IMR-90 (cell line): ENCODE measurements around the gene ROBO2. TPM values are rescaled to one million over a fixed set of nuclear protein-coding genes. Genes with fewer than 3 reads are reported as not detected.

Source experiments
- ATAC-seq: fragments of 200-7000 bp; cut with Tn5 transposase; 2 replicates; pipeline ENCODE4 v1.9.1; 2020; ENCODE audit warnings: low read depth, mild to moderate bottlenecking, moderate library complexity
- BruUV-seq: library from RNA; stranded (reverse); fragments of 400-500 nt; replicated peaks from 2 replicates; lab custom pipeline; 2021; lab: Mats Ljungman, UMichigan
- CTCF ChIA-PET: fragments of 300-600 bp; formaldehyde crosslinking; extraction: SDS; loops from one replicate; lab custom pipeline; 2021; ENCODE audit warnings: antibody characterized with exemption; lab: Yijun Ruan, JAX
- POLR2A ChIA-PET: fragments of 300-600 bp; sonication (Branson Sonifier 250); formaldehyde crosslinking; loops from one replicate; lab custom pipeline; 2022; ENCODE audit warnings: antibody characterized with exemption; ENCODE audit not compliant: unreplicated experiment; lab: Charles Lee
- DNase-seq: peaks from one replicate; pipeline ENCODE4 v3.0.0; 2013
- H2AFZ ChIP-seq: replicated peaks from 2 replicates; pipeline ENCODE3; 2013; ENCODE audit warnings: low read length, mild to moderate bottlenecking; ENCODE audit not compliant: poor library complexity
- H2AK5ac ChIP-seq: 2 replicates; pipeline ENCODE4 v1.6.1; 2013; ENCODE audit warnings: low read depth, low read length, inconsistent platforms
- H2AK9ac ChIP-seq: replicated peaks from 2 replicates; pipeline ENCODE3; 2013; ENCODE audit warnings: mild to moderate bottlenecking, low read depth, low read length, moderate library complexity; ENCODE audit not compliant: poor library complexity
- H2BK120ac ChIP-seq: 2 replicates; pipeline ENCODE4 v1.6.1; 2013; ENCODE audit warnings: low read depth, low read length, inconsistent platforms
- H2BK15ac ChIP-seq: 3 replicates; pipeline ENCODE4 v1.6.1; 2013; ENCODE audit warnings: low read depth, low read length, inconsistent platforms
- H2BK20ac ChIP-seq: 2 replicates; pipeline ENCODE4 v1.6.1; 2013; ENCODE audit warnings: low read depth, mild to moderate bottlenecking, inconsistent platforms, low read length, moderate library complexity
- H2BK5ac ChIP-seq: 2 replicates; pipeline ENCODE4 v1.6.1; 2013; ENCODE audit warnings: mild to moderate bottlenecking, low read depth, low read length, inconsistent platforms; ENCODE audit not compliant: poor library complexity, severe bottlenecking
- H3K14ac ChIP-seq: replicated peaks from 2 replicates; pipeline ENCODE4 v1.6.1; 2013; ENCODE audit warnings: low read depth, low read length, inconsistent platforms
- H3K18ac ChIP-seq: 2 replicates; pipeline ENCODE4 v1.6.1; 2013; ENCODE audit warnings: low read depth, low read length, control low read depth
- H3K23ac ChIP-seq: 2 replicates; pipeline ENCODE4 v1.6.1; 2013; ENCODE audit warnings: low read depth, low read length, inconsistent platforms
- H3K27ac ChIP-seq: 2 replicates; pipeline ENCODE4 v1.5.1; 2013; ENCODE audit warnings: mild to moderate bottlenecking, control low read depth, low read length; ENCODE audit not compliant: insufficient read depth
- H3K27me3 ChIP-seq: 2 replicates; pipeline ENCODE4 v1.6.1; 2013; ENCODE audit warnings: low read length; ENCODE audit not compliant: control insufficient read depth, insufficient read depth
- H3K36me3 ChIP-seq: 2 replicates; pipeline ENCODE4 v1.6.1; 2013; ENCODE audit warnings: low read length, mixed read lengths; ENCODE audit not compliant: control insufficient read depth, insufficient read depth
- H3K4ac ChIP-seq: 2 replicates; pipeline ENCODE4 v1.6.1; 2013; ENCODE audit warnings: low read depth, low read length, inconsistent platforms
- H3K4me1 ChIP-seq: 2 replicates; pipeline ENCODE4 v1.6.1; 2013; ENCODE audit warnings: low read length, mixed read lengths; ENCODE audit not compliant: control insufficient read depth, insufficient read depth
- H3K4me2 ChIP-seq: 2 replicates; pipeline ENCODE4 v1.6.1; 2013; ENCODE audit warnings: low read depth, mild to moderate bottlenecking, control low read depth, low read length, moderate library complexity
- H3K4me3 ChIP-seq: 2 replicates; pipeline ENCODE4 v1.5.1; 2013; ENCODE audit warnings: low read depth, mild to moderate bottlenecking, control low read depth, low read length, moderate library complexity; ENCODE audit not compliant: insufficient read depth
- H3K56ac ChIP-seq: 2 replicates; pipeline ENCODE4 v1.6.1; 2013; ENCODE audit warnings: low read length, inconsistent platforms; ENCODE audit not compliant: insufficient read depth; ENCODE audit errors: extremely low read depth
- H3K79me1 ChIP-seq, 2 experiments: 2 replicates each; pipeline ENCODE4 v1.6.1; 2013; ENCODE audit warnings: low read length in 2 of 2, inconsistent platforms in 1 of 2, low read depth in 1 of 2
- H3K9ac ChIP-seq: 2 replicates; pipeline ENCODE4 v1.6.1; 2013; ENCODE audit warnings: low read depth, low read length, control low read depth
- H3K9me1 ChIP-seq: 2 replicates; pipeline ENCODE4 v1.6.1; 2013; ENCODE audit warnings: low read length, inconsistent platforms; ENCODE audit not compliant: insufficient read depth
- H3K9me3 ChIP-seq: 2 replicates; pipeline ENCODE4 v1.6.1; 2013; ENCODE audit warnings: low read length; ENCODE audit not compliant: control insufficient read depth, insufficient read depth
- H4K20me1 ChIP-seq: 2 replicates; pipeline ENCODE4 v1.6.1; 2013; ENCODE audit warnings: low read length, inconsistent platforms; ENCODE audit not compliant: insufficient read depth
- H4K5ac ChIP-seq: 2 replicates; pipeline ENCODE4 v1.6.1; 2013; ENCODE audit warnings: mild to moderate bottlenecking, low read depth, low read length, control low read depth
- H4K8ac ChIP-seq, 2 experiments: 2 replicates each; pipeline ENCODE4 v1.6.1; 2013; ENCODE audit warnings: low read depth in 2 of 2, low read length in 2 of 2, control low read depth in 1 of 2, inconsistent platforms in 1 of 2
- H4K91ac ChIP-seq: 2 replicates; pipeline ENCODE4 v1.6.1; 2013; ENCODE audit warnings: low read depth, low read length, inconsistent platforms; ENCODE audit not compliant: insufficient read depth
- BHLHE40 ChIP-seq: fragments of 150-350 bp; IDR thresholded peaks from 2 replicates; pipeline ENCODE4 v1.6.1; 2016; ENCODE audit warnings: mild to moderate bottlenecking, low read depth, low read length
- CHD1 ChIP-seq: IDR thresholded peaks from 2 replicates; pipeline ENCODE4 v1.6.1; 2012; ENCODE audit warnings: low read depth, low read length, improper control_type of control experiment
- NFE2L2 ChIP-seq: fragments of 150-350 bp; IDR thresholded peaks from 2 replicates; pipeline ENCODE4 v1.6.1; 2016; ENCODE audit warnings: low read depth, mild to moderate bottlenecking, low read length
- POLR2A ChIP-seq: IDR thresholded peaks from 2 replicates; pipeline ENCODE4 v1.6.1; 2012; ENCODE audit warnings: mild to moderate bottlenecking, low read depth, low read length
- WGBS, 2 experiments: methylation state at CpG; one replicate each; pipeline versions ENCODE4 v1.1.5 to v1.1.7; 2013; ENCODE audit warnings: missing lambda C conversion rate in 2 of 2; ENCODE audit not compliant: insufficient read length in 1 of 2; ENCODE audit errors: extremely low coverage in 2 of 2; 5-methylcytosine and 5-hydroxymethylcytosine counted together
- dilution Hi-C: fragments of 300-500 bp; cut with HindIII; formaldehyde crosslinking; loops from one replicate; pipeline ENCODE4 v1.14.3; 2018; ENCODE audit warnings: low sequenced_read_pairs; ENCODE audit not compliant: unreplicated experiment
- in situ Hi-C: fragments of 300-500 bp; cut with MboI; formaldehyde crosslinking; loops from 3 replicates; pipeline ENCODE4 v1.14.3; 2019; ENCODE audit warnings: low sequenced_read_pairs, inconsistent platforms, mixed read lengths
- intact Hi-C: fragments of 100-400 bp; cut with micrococcal nuclease; formaldehyde crosslinking; loops from 2 replicates; pipeline ENCODE4 v1.10.0; 2022
- polyA plus RNA-seq, 3 experiments: library from polyadenylated mRNA; depleted of rRNA; stranded (reverse); fragments of >200 nt; gene quantifications; 2 replicates each; pipeline ENCODE4 v1.2.3, GENCODE V29; 2012; ENCODE audit warnings: low replicate concordance in 1 of 3
- total RNA-seq: library from RNA; depleted of rRNA; stranded (reverse); fragments of >200 nt; gene quantifications from 2 replicates; pipeline ENCODE4 v1.2.3, GENCODE V29; 2012
- TF ChIP-seq, protein P1 (sequence below): fragments of 150-350 bp; IDR thresholded peaks from 2 replicates; pipeline ENCODE4 v1.6.1; 2017; ENCODE audit warnings: mild to moderate bottlenecking, antibody characterized with exemption, low read length, low read depth

Gene ROBO2
- total and polyA plus RNA-seq, 2 of the 4 experiments (the other 2 are of a cell fraction): 9.3 to 14.5 TPM

DNA sequence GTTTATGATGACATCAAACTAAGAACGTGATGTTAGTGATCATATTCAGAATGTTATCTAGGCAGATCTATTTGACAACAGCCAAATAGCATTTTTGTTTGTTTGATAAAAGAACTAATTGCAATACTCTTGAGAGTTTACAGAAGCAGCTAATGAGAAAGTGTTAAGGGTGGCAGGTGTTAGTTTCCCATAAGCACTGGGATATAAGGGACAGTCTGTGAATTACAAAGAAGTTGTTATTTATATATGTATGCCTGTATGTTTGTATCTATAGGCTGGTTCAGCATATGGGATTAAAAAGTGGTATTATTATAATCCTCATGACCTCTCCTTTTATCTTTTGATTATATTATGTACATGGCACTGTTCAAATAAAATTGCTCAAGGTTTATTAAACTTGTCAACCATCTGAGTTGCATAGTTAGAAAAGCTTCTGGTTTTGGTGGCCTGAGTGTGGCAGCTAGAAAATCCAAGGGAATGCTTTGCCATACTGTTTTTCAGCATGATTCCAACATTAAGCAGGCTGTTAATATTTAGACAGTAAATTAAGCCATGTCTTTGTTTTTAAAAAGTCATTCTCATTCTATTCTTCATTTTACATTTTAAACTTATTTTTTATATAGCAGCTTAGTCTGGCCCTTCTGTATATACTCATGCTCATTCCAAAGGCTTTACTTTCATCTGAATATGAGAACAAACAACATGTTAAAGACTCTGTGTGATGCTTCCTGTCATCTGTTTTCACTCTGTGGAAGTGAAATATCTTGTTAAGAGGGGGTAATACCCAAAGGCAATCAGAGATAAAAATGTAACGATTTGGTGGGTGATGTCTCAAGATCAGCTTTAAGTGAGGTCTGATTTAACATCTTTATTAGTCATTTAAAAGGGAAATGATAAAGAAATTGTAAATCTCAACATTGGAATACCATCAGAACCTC is 13.1 kb downstream of the ROBO2 start:
- DNase-seq (no peak), ATAC-seq (peak; percentile 35; the same call in 1 of the 2 replicates)
- Histone ChIP-seq H3K4me3 (no peak overlapping the region), H3K4ac (no peak overlapping the region), H3K27me3 (no peaks in the 10 kb centered on the region), H3K9me3 (no peaks in the 10 kb centered on the region), H4K20me1 (no peaks in the 10 kb centered on the region), H2BK120ac (no peak overlapping the region), H2BK20ac (no peak overlapping the region), H3K9ac (no peak overlapping the region), H2AFZ (no peak overlapping the region), H3K23ac (no peak overlapping the region), H3K79me1 (no peaks in the 10 kb centered on the region), H4K91ac (no peak overlapping the region), H2BK5ac (no peak overlapping the region), H2AK9ac (no peak overlapping the region), H3K18ac (no peak overlapping the region), H2AK5ac (no peak overlapping the region), H4K8ac (no peak overlapping the region), H3K56ac (no peak overlapping the region), H2BK15ac (no peak overlapping the region), H3K4me1 (no peaks in the 10 kb centered on the region), H3K4me2 (no peak overlapping the region), H3K27ac (no peak overlapping the region), H4K5ac (no peak overlapping the region), H3K36me3 (no peaks in the 10 kb centered on the region), H3K9me1 (no peaks in the 10 kb centered on the region), H3K14ac (no peak overlapping the region)
- no CpG with 5 or more reads among the region's 2 CpGs for WGBS, 2 experiments
- POLR2A ChIA-PET: interaction anchor here (0.6 kb wide), 1 partner anchor 267 kb away, joined by 3 read pairs; no protein-coding TSS in a partner anchor
- TF ChIP-seq CHD1: no peak
- TF ChIP-seq, protein P1, sequence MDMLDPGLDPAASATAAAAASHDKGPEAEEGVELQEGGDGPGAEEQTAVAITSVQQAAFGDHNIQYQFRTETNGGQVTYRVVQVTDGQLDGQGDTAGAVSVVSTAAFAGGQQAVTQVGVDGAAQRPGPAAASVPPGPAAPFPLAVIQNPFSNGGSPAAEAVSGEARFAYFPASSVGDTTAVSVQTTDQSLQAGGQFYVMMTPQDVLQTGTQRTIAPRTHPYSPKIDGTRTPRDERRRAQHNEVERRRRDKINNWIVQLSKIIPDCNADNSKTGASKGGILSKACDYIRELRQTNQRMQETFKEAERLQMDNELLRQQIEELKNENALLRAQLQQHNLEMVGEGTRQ: no peak
- no peak for TF ChIP-seq POLR2A
- no peak for TF ChIP-seq BHLHE40
- no peak for TF ChIP-seq NFE2L2
- dilution Hi-C loops (no loop called here), in situ Hi-C loops (no loop called here), intact Hi-C loops (no loop called here)
- CTCF ChIA-PET: interaction anchor here (1.2 kb wide), 1 partner anchor 11 kb away, joined by 3 read pairs; no protein-coding TSS in a partner anchor
- BruUV-seq: no TSS peak
